ENCODE measurements around the gene IHH.

The IHH gene

GRCh38 chr2:219104107-219105035 is 43.6 kb upstream of the IHH start:
- no peak overlapping the region for H3K4me3 ChIP-seq (IDR thresholded peaks at IDR 0.05; ENCODE audit: insufficient read depth, low read depth, low read length)
- H4K20me1 ChIP-seq (ENCODE audit: insufficient read depth), result no peaks in the 10 kb centered on the region
- peak; percentile 92 for TF ChIP-seq CTCF (conservative IDR thresholded peaks at IDR 0.05; ENCODE audit: low read depth, low read length)
- no peak overlapping the region for H3K9ac ChIP-seq
- no peak overlapping the region for H2AFZ ChIP-seq (ENCODE audit: low read depth)
- no peak overlapping the region for H3K27ac ChIP-seq
- H3K4me1 ChIP-seq (ENCODE audit: low read depth, poor library complexity, severe bottlenecking), result peaks cover 5% of the 10 kb centered on the region
- H3K4me2 ChIP-seq, result no peak overlapping the region
- no peaks in the 10 kb centered on the region for H3K27me3 ChIP-seq (ENCODE audit: insufficient read depth, low read depth)
- H3K36me3 ChIP-seq (ENCODE audit: insufficient read depth), result no peaks in the 10 kb centered on the region
- H3K79me2 ChIP-seq (ENCODE audit: insufficient read depth, low read depth), result no peaks in the 10 kb centered on the region

GRCh38 chr2:219099329-219099728 is 38.6 kb upstream of the IHH start:
- peaks cover 5% of the 10 kb centered on the region for H3K4me1 ChIP-seq (ENCODE audit: low read depth, poor library complexity, severe bottlenecking)
- no peaks in the 10 kb centered on the region for H3K36me3 ChIP-seq (ENCODE audit: insufficient read depth)
- no peak overlapping the region for H3K9ac ChIP-seq
- no peak overlapping the region for H2AFZ ChIP-seq (ENCODE audit: low read depth)
- H4K20me1 ChIP-seq (ENCODE audit: insufficient read depth), result no peaks in the 10 kb centered on the region
- H3K27ac ChIP-seq, result no peak overlapping the region
- H3K27me3 ChIP-seq (ENCODE audit: insufficient read depth, low read depth), result no peaks in the 10 kb centered on the region
- H3K79me2 ChIP-seq (ENCODE audit: insufficient read depth, low read depth), result no peaks in the 10 kb centered on the region
- TF ChIP-seq CTCF (conservative IDR thresholded peaks at IDR 0.05; ENCODE audit: low read depth, low read length), result no peak
- H3K4me2 ChIP-seq, result no peak overlapping the region
- no peak overlapping the region for H3K4me3 ChIP-seq (IDR thresholded peaks at IDR 0.05; ENCODE audit: insufficient read depth, low read depth, low read length)

GRCh38 chr2:219095406-219095935 is 34.8 kb upstream of the IHH start:
- Histone ChIP-seq H3K27me3 (ENCODE audit: insufficient read depth, low read depth) (no peaks in the 10 kb centered on the region), H3K36me3 (ENCODE audit: insufficient read depth) (no peaks in the 10 kb centered on the region), H3K79me2 (ENCODE audit: insufficient read depth, low read depth) (no peaks in the 10 kb centered on the region), H3K4me2 (no peak overlapping the region), H3K9ac (no peak overlapping the region), H3K27ac (no peak overlapping the region), H2AFZ (ENCODE audit: low read depth) (no peak overlapping the region), H3K4me1 (ENCODE audit: low read depth, poor library complexity, severe bottlenecking) (no peaks in the 10 kb centered on the region), H3K4me3 (IDR thresholded peaks at IDR 0.05; ENCODE audit: insufficient read depth, low read depth, low read length) (no peak overlapping the region), H4K20me1 (ENCODE audit: insufficient read depth) (no peaks in the 10 kb centered on the region)
- TF ChIP-seq CTCF (conservative IDR thresholded peaks at IDR 0.05; ENCODE audit: low read depth, low read length), result no peak

- H3K4me2 ChIP-seq, result no peak overlapping the region
- no peaks in the 10 kb centered on the region for H3K27me3 ChIP-seq (ENCODE audit: insufficient read depth, low read depth)
- no peaks in the 10 kb centered on the region for H4K20me1 ChIP-seq (ENCODE audit: insufficient read depth)
- H3K27ac ChIP-seq, result no peak overlapping the region
- no peak for TF ChIP-seq CTCF (conservative IDR thresholded peaks at IDR 0.05; ENCODE audit: low read depth, low read length)
- H3K79me2 ChIP-seq (ENCODE audit: insufficient read depth, low read depth), result no peaks in the 10 kb centered on the region
- no peak overlapping the region for H3K4me3 ChIP-seq (IDR thresholded peaks at IDR 0.05; ENCODE audit: insufficient read depth, low read depth, low read length)
- H3K4me1 ChIP-seq (ENCODE audit: low read depth, poor library complexity, severe bottlenecking), result no peaks in the 10 kb centered on the region
- no peak overlapping the region for H3K9ac ChIP-seq
- no peaks in the 10 kb centered on the region for H3K36me3 ChIP-seq (ENCODE audit: insufficient read depth)
- no peak overlapping the region for H2AFZ ChIP-seq (ENCODE audit: low read depth)
Measured at GRCh38 chr2:219094171-219094570, 33.5 kb upstream of the IHH start.
